Ishikawa (cell line): ENCODE measurements around the gene CALHM1.

Experiments used
- CEBPB ChIP-seq: IDR thresholded peaks from 2 replicates; pipeline ENCODE4 v1.6.1; 2012
- CREB1 ChIP-seq: IDR thresholded peaks from 2 replicates; pipeline ENCODE4 v1.6.1; 2012; ENCODE audit warnings: low read depth
- EGR1 ChIP-seq: IDR thresholded peaks from 2 replicates; pipeline ENCODE4 v1.6.1; 2012
- EP300 ChIP-seq: IDR thresholded peaks from 2 replicates; pipeline ENCODE4 v1.6.1; 2012; ENCODE audit warnings: borderline replicate concordance
- FOXM1 ChIP-seq: IDR thresholded peaks from 2 replicates; pipeline ENCODE4 v1.6.1; 2012; ENCODE audit warnings: low read depth, borderline replicate concordance
- MAX ChIP-seq: IDR thresholded peaks from 2 replicates; pipeline ENCODE4 v1.6.1; 2012
- NFIC ChIP-seq: IDR thresholded peaks from 2 replicates; pipeline ENCODE4 v1.6.1; 2012
- RAD21 ChIP-seq: IDR thresholded peaks from 2 replicates; pipeline ENCODE4 v1.6.1; 2012; ENCODE audit warnings: low read depth
- REST ChIP-seq: IDR thresholded peaks from 2 replicates; pipeline ENCODE4 v1.6.1; 2012; ENCODE audit warnings: low read depth, mild to moderate bottlenecking
- TAF1 ChIP-seq: IDR thresholded peaks from 2 replicates; pipeline ENCODE4 v1.6.1; 2012; ENCODE audit warnings: low read depth, mild to moderate bottlenecking
- TCF12 ChIP-seq: IDR thresholded peaks from 2 replicates; pipeline ENCODE4 v1.6.1; 2012; ENCODE audit warnings: low read depth
- TEAD4 ChIP-seq: IDR thresholded peaks from 2 replicates; pipeline ENCODE4 v1.6.1; 2012
- YY1 ChIP-seq: IDR thresholded peaks from 2 replicates; pipeline ENCODE4 v1.6.1; 2012; ENCODE audit warnings: low read depth
- ZBTB7A ChIP-seq: IDR thresholded peaks from 2 replicates; pipeline ENCODE4 v1.6.1; 2012; ENCODE audit warnings: low read depth
- TF ChIP-seq, protein P1 (sequence below): IDR thresholded peaks from 2 replicates; pipeline ENCODE4 v1.6.1; 2012

CALHM1 gene

DNA sequence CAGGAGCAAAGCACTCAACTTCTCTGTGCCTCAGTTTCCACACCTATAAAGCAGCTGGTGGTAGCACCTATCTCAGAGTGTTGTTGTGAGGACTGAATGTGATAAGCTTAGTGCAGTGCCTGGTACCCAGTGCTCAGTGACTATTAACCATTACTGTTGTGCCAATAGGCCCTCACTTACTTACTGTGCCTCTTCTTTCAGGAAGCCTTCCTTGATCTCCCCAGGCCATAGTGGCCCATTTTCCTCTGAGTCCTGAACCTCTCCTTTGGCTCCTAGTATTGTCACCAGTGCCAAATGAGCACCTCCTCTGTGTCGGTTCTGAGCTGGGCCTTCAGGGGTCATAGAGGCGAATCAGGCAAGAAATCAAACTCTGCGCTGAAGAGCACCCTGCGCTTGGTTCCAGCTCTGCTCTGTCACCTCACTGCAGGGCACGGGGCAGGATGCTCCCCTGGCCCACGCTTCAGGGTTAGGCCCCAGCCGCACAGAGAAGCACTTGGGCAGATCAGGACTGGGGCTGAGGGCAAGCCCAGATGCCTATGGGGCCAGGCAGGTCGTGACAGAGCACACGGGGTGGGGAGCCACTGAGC, 2.5 kb downstream of the CALHM1 start:
- no peak for TF ChIP-seq TAF1
- no peak for TF ChIP-seq REST
- TF ChIP-seq ZBTB7A, result no peak
- no peak for TF ChIP-seq TEAD4
- no peak for TF ChIP-seq EP300
- no peak for TF ChIP-seq TCF12
- no peak for TF ChIP-seq MAX
- no peak for TF ChIP-seq YY1
- TF ChIP-seq RAD21, result no peak
- no peak for TF ChIP-seq CEBPB
- TF ChIP-seq, protein P1, sequence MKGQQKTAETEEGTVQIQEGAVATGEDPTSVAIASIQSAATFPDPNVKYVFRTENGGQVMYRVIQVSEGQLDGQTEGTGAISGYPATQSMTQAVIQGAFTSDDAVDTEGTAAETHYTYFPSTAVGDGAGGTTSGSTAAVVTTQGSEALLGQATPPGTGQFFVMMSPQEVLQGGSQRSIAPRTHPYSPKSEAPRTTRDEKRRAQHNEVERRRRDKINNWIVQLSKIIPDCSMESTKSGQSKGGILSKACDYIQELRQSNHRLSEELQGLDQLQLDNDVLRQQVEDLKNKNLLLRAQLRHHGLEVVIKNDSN, result no peak

GRCh38 chr10:103455235-103455634, 3.5 kb downstream of the CALHM1 start:
- TF ChIP-seq EGR1 (no peak), NFIC (no peak), TCF12 (no peak), ZBTB7A (no peak), CEBPB (no peak), REST (no peak), EP300 (no peak), CREB1 (no peak), RAD21 (no peak), MAX (no peak), TAF1 (no peak), TEAD4 (no peak), YY1 (no peak), FOXM1 (no peak)
- TF ChIP-seq, protein P1, result no peak

DNA sequence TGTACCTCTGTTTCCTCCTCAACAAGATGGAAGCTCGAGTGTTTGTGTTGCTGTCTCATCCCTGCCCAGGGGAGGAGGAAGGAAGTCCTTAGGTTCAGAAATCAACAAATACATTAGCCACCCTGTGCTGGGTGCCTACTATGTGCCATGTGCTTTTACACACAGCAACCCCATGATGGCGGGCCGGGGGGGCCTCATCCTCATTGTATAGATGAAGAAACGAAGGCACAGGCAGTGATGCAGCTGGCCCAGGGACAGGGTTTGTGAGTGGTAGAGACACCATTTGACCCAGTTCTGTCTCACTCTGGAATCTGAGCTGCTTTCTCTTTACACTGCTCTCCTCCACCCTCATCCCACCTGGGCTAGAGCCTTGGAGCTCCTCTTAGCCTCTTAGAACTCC, 4.7 kb downstream of the CALHM1 start:
- TF ChIP-seq RAD21 (no peak), MAX (no peak), ZBTB7A (no peak), REST (no peak), TAF1 (no peak), CREB1 (no peak), CEBPB (no peak), FOXM1 (no peak), YY1 (no peak), EGR1 (no peak), TEAD4 (no peak), TCF12 (no peak), NFIC (no peak), EP300 (no peak)
- TF ChIP-seq, protein P1, result no peak
